GM18499 (cell line): ENCODE results near the gene ZNF346.

Experiments used
- ATAC-seq: cut with Tn5 transposase; IDR thresholded peaks from one replicate; pipeline ENCODE4 v1.9.1; 2021; ENCODE audit warnings: moderate number of reproducible peaks; ENCODE audit not compliant: insufficient read depth, unreplicated experiment

Gene ZNF346

GRCh38 chr5:177064500-177065277 lies 42.2 kb downstream of the ZNF346 start:
- ATAC-seq: no peak

DNA sequence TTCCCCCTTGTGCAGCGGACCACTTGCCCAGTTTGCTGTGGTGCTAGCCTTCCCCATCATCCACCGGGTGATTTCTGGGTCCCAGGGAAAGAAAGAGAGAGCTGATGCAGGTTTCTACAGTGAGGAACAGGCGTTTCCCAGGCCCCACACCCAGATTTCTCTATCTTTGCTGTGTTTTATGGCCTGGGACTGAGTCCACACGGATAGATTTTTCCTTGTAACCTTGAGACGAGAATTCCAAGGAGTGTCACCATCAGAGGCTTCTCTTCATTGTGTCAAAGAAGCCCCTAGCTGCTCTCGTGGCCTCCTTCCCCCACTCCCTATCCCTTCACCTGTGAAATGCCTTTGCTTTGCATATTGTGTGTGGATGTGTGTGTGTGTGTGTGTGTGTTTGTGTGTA lies 43.0 kb downstream of the ZNF346 start:
- no peak for ATAC-seq

GRCh38 chr5:177066224-177066623 lies 43.7 kb downstream of the ZNF346 start:
- ATAC-seq: no peak

DNA sequence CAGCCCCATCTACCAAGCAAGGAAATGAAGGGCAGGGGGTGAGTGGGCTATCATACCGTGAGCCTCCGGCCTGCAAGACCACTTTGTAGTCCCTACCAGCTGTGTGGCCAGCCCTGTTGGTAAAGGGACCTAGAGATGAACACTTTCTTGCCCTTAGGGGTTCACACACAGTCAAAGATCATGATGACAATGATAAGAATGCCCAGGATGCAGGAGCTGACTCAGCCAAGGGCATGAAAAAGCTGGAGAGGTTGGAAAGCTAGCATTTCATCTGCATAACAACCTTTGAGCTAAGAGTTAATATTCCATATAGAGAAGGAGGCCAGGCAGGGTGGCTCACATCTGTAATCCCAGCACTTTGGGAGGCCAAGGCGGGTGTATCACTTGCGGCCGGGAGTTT lies 45.0 kb downstream of the ZNF346 start:
- no peak for ATAC-seq

DNA sequence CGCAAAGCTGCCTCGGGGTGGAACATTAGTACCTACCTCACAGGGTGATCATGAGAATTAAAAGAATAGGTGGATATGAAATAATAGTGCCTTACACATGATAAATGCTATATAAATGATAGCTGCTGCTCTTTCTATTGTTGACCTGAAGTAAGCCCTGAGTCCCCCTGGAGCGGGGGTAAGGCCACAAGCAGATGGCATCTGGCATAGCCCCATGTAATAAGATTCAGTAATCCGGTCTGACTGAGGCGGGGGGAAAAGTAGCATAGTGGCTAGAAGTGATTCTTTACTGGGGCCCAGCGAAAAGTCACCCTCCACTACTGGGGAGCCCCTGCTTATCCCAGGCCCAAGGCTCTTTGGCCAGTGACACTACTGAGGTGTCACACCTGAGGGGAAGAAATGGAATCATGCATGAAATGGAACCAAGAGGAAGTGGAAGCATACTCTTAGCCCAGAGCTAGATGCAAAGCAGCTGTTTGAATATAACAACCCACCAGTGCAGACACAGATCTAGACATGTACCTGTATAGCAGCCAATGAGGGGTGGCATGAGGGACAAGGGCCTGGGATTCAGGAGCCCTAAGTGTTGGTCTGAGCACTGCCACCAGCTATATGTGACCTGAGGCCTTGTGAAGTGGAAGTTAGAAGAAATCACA lies 48.2 kb downstream of the ZNF346 start:
- ATAC-seq: no peak

DNA sequence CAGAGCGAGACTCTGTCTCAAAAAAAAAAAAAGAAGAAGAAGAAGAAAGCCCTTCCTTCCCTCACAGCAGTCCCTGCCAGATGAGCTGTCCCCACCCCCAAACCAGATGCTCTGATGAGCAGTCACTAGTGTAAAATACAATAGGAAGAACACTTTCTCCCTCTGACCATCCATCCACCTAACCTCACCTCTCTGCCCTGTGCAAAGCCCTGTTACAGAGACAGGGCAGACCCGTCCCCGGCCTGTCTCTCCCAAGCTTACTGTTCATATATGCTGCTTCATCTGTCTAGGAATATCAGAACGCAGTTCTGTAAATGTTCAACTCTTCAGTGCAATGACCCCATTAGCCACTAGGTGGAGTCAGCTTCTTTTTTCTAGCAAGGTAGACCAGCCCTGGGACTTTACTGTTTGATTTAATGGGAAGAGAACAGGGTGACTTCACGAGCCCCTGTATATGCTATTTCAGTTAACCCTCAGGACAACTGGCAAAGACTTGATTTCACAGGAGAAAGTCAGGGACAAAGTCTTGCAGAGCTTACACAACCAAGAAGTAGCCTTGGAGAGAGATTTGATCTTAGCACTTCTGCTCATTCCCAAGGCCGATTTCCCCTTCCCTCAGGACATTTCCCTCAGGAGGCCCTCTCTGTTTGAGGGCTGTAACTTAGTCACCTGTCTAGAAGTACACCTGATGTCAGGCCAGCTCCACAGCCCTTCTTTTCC lies 49.3 kb downstream of the ZNF346 start:
- ATAC-seq: peak; percentile 44

GRCh38 chr5:177077335-177077734 lies 54.8 kb downstream of the ZNF346 start:
- ATAC-seq: no peak

DNA sequence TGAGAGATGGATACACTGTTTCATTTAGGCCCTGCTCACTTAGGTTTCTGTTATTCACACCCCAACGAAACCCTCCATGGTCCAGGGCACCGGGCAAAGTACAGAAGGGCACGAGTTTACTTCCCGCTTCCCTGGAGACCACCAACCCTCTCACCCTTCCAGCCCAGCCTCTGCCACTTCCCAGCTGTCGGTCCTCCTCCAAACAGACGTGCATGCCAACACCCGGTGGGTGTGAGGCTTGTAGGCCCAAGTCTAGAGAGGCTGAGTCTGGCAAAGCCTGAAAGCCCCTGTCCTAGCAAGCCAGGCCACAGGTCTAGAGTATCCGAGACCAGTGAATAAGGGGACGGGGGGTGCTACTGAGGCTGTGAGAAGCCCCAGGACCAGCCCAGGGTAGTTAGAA lies 57.1 kb downstream of the ZNF346 start:
- no peak for ATAC-seq

DNA sequence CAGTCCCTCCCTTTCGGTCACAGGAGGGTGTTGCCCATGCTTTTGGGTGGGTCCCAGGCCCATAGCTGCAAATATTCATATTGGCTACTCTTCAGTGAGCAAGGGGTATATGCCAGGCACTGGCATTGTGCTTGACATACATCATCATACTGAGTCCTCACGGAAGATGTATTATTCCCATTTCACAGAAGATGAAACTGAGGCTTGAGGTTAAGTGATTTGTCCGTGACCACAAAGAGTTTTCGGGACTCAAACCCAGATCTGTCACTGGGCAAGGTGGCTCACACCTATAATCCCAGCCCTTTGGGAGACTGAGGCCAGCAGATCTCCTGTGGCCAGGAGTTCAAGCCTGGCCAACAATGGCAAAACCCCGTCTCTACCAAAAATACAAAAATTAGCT lies 57.8 kb downstream of the ZNF346 start:
- ATAC-seq: no peak

DNA sequence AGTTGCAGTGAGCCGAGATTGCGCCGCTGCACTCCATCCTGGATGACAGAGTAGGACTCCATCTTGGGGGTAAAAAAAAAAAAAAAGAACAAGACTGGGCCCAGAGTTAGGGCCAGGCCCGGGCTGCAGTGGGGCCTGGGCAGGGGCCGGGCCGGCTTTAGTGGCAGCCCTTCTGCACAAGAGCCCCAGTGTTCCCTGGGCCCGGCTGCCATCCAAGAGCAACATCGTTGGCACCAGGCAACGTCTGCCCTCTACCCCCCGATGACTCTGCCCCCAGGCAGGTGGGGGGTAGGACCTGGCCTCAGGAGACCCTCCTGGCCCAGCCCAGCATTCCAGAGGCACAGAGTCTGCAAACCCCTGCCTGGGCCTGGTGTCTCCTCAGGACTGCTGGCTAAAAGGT lies 59.4 kb downstream of the ZNF346 start:
- ATAC-seq: no peak

- no peak for ATAC-seq
Measured at GRCh38 chr5:177083357-177083756, 60.9 kb downstream of the ZNF346 start.

DNA sequence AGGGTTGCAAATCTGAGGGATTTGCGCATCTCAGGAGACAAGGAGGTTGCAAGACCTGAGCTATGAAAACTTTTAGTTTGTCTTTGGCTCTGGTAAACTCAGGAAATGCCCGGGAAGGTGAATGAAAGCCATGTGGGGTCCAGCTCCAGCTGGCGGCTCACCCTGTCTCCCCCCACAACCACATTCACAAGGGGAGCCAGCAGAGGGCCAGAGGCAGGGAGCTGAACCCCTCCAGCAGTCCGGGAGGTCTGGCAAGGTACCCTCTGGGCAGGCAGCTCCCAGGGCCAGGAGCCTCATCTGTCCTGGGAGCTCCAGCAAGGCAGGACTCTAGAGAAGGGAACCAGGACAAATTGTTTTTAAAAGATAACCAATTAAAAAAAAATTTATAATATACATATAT lies 61.7 kb downstream of the ZNF346 start:
- no peak for ATAC-seq

DNA sequence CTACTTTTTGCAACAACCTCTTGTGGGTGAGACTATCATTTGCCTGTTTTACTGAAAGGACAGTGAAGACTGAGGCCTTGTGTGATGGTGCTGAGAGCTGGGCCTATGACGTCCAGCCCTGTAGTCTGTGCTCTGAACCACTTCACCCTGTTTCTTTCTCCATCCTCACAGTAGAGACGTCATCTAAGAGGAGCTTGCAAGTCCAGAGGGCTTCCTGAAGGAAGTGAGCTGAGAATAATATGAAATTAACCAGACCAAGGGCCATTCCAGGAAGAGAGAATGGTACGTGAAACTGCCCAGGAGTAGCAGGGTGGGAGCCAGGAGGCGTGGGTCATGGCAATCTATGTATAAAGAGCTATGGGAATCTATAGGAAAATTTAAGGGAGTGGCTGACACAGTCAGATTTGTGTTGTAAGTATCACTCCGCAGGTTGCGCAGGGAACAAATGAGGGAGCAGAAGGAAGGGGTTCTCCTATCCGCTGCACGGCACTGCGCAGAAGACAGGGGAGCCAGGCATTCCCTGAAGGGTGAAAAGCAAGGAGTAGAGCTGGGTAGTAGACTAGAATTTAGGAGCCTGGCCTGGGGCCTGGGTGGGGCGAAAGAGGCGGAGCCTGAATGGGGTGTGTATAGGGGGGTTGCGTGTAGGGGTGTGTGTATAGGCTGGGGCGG lies 63.6 kb downstream of the ZNF346 start:
- ATAC-seq: no peak

DNA sequence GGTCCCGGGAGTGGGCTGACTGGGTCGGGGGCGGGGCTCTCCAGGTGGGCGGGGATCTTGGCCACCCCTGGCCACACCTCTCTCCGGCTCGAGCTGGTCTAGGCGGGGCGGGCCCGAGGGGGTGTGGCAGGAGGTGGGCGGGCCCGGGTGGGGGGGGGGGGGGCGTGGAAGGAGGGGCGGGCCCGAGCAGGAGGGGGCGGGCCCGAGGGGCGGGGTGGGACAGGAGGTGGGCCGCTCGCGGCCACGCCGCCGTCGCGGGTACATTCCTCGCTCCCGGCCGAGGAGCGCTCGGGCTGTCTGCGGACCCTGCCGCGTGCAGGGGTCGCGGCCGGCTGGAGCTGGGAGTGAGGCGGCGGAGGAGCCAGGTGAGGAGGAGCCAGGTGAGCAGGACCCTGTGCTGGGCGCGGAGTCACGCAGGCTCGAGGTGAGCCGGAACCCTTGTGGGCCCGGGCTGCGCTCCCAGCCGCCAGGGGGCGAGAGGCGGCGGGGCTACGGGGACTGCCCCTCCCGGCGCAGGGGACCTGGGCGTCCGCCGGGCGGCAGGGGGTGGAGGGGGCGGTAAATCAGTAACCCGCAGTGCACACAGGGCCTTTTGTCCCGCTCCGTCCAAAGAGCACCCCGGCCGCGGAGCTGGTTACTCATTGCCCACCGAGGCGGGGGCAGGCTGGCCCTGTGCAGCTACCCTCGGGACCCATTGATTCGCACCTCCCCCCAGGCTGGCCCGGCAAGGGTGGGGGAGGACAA lies 64.3 kb downstream of the ZNF346 start, which contains the start of gene FGFR4:
TSS of gene FGFR4 (plus strand) at position 262 of the 744 bp plus-strand sequence. CDS start 2,688 bp downstream, outside the sequence.
- no peak for ATAC-seq

GRCh38 chr5:177087398-177088005 lies 65.0 kb downstream of the ZNF346 start:
- ATAC-seq: no peak

DNA sequence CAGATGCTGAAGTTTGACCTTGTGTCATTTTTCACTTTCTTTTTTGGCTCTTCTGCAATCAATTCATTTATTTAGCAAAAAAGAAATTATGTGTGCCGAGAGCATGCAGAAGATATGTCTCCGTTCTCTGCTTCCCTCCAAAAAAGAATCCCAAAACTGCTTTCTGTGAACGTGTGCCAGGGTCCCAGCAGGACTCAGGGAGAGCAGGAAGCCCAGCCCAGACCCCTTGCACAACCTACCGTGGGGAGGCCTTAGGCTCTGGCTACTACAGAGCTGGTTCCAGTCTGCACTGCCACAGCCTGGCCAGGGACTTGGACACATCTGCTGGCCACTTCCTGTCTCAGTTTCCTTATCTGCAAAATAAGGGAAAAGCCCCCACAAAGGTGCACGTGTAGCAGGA lies 66.6 kb downstream of the ZNF346 start:
- no peak for ATAC-seq

- no peak for ATAC-seq
Measured at GRCh38 chr5:177089825-177090641, 67.5 kb downstream of the ZNF346 start.

GRCh38 chr5:177090813-177091212 lies 68.3 kb downstream of the ZNF346 start:
- no peak for ATAC-seq

- no peak for ATAC-seq
Measured at GRCh38 chr5:177091232-177091631, 68.7 kb downstream of the ZNF346 start.
